Lower lobe of right lung (tissue), 2 donors: ENCODE data around the gene F5. TPM values are rescaled to one million over a fixed set of nuclear protein-coding genes. Genes with fewer than 3 reads are reported as not detected.

Experiments used
- ATAC-seq, 2 donors: fragments of 200-7000 bp; cut with Tn5 transposase; one replicate each; pipeline ENCODE4 v1.9.1; 2020 to 2022; ENCODE audit warnings: mild to moderate bottlenecking in 2 of 2, moderate library complexity in 2 of 2
- DNase-seq: peaks from one replicate; pipeline ENCODE4 v3.0.0-alpha.2; 2020
- H3K27ac ChIP-seq: fragments of 200-600 bp; one replicate; pipeline ENCODE4 v1.8.0; 2022
- H3K27me3 ChIP-seq: fragments of 200-600 bp; one replicate; pipeline ENCODE4 v1.8.0; 2022; ENCODE audit warnings: low read depth
- H3K36me3 ChIP-seq: fragments of 200-600 bp; one replicate; pipeline ENCODE4 v1.8.0; 2022; ENCODE audit warnings: mild to moderate bottlenecking
- H3K4me1 ChIP-seq: fragments of 200-600 bp; one replicate; pipeline ENCODE4 v1.8.0; 2022
- H3K4me3 ChIP-seq: fragments of 200-600 bp; one replicate; pipeline ENCODE4 v1.8.0; 2022; ENCODE audit warnings: mild to moderate bottlenecking
- H3K9me3 ChIP-seq: fragments of 200-600 bp; one replicate; pipeline ENCODE4 v1.8.0; 2022
- intact Hi-C: fragments of 100-400 bp; cut with DNase I; formaldehyde crosslinking; loops from one replicate; pipeline ENCODE4 v1.11.0; 2022
- total RNA-seq: library from RNA; stranded (reverse); fragmentation: NEBNext Ultra II Directional; extraction: Animal tissue kit (Norgen Biotek cat#: 25700); gene quantifications from one replicate; pipeline ENCODE4 v1.2.1, GENCODE V29; 2021
- TF ChIP-seq, protein P1 (sequence below): fragments of 200-600 bp; IDR thresholded peaks from one replicate; pipeline ENCODE4 v1.8.0; 2022; ENCODE audit warnings: antibody characterized with exemption, mild to moderate bottlenecking
- donor health status: DM: no; HTN: yes; CAD: no; lungs with severe emphysema.

F5 gene
- total RNA-seq, 1 donor from 2014 or later, result 4.2 TPM

DNA sequence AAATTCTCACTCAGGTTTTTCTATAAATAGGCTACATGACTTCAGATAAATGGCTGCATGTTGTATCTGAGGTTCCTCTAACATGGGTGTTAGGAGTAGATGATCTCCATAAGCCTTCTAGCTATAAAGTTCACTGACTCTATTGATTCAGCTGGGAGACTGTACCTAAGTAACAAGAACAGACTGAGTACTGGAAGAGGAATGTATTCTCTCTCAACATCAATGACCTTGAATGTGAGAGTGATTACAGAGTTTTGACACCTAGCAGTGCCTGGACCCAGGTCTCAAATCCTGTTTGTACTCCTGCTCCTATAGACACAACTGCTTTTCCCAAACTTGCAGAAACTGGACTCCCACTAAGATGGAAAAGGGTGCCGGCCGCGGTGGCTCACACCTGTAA is 91.9 kb downstream of the F5 start:
- DNase-seq (no peak), ATAC-seq (no peak)
- no peaks in the 10 kb centered on the region for H3K36me3 ChIP-seq
- H3K27me3 ChIP-seq, result no peaks in the 10 kb centered on the region
- H3K9me3 ChIP-seq, result no peaks in the 10 kb centered on the region
- H3K4me3 ChIP-seq, result no peak overlapping the region
- no peak overlapping the region for H3K27ac ChIP-seq
- intact Hi-C loops, result no loop called here
- TF ChIP-seq, protein P1, sequence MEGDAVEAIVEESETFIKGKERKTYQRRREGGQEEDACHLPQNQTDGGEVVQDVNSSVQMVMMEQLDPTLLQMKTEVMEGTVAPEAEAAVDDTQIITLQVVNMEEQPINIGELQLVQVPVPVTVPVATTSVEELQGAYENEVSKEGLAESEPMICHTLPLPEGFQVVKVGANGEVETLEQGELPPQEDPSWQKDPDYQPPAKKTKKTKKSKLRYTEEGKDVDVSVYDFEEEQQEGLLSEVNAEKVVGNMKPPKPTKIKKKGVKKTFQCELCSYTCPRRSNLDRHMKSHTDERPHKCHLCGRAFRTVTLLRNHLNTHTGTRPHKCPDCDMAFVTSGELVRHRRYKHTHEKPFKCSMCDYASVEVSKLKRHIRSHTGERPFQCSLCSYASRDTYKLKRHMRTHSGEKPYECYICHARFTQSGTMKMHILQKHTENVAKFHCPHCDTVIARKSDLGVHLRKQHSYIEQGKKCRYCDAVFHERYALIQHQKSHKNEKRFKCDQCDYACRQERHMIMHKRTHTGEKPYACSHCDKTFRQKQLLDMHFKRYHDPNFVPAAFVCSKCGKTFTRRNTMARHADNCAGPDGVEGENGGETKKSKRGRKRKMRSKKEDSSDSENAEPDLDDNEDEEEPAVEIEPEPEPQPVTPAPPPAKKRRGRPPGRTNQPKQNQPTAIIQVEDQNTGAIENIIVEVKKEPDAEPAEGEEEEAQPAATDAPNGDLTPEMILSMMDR, result no peak
- H3K4me1 ChIP-seq, result no peaks in the 10 kb centered on the region

DNA sequence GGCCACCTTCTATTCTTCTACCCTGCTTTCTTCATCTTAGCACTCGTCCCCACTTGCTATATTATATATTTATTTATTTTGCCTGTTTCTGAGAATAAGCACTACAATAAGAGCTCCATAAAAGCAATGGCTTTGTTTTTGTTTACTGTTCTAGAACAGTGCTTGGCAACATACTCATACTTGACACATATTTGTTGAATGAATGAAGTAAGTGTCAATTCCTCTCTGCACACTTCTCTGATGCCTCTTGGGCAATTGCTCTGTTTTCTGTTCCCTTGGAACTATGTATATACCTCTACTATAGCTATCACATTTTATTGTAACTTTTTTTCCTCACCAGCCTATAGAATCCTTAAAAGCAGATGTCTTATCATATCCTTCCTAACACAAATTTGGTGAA is 93.0 kb downstream of the F5 start:
- ATAC-seq (no peak), DNase-seq (no peak)
- Histone ChIP-seq H3K4me3 (no peak overlapping the region), H3K4me1 (no peaks in the 10 kb centered on the region), H3K36me3 (no peaks in the 10 kb centered on the region), H3K9me3 (no peaks in the 10 kb centered on the region), H3K27me3 (no peaks in the 10 kb centered on the region), H3K27ac (no peak overlapping the region)
- TF ChIP-seq, protein P1, result no peak
- intact Hi-C loops, result no loop called here

- TF ChIP-seq, protein P1, result no peak
- Histone ChIP-seq H3K4me1 (peaks cover 3% of the 10 kb centered on the region), H3K36me3 (no peaks in the 10 kb centered on the region), H3K27ac (no peak overlapping the region), H3K9me3 (no peaks in the 10 kb centered on the region), H3K4me3 (no peak overlapping the region), H3K27me3 (no peaks in the 10 kb centered on the region)
- DNase-seq (no peak), ATAC-seq (peak in 1 of 2 donors; percentile 51)
- intact Hi-C loops, result no loop called here
Observed at GRCh38 chr1:169491845-169492281, 94.4 kb downstream of the F5 start.

DNA sequence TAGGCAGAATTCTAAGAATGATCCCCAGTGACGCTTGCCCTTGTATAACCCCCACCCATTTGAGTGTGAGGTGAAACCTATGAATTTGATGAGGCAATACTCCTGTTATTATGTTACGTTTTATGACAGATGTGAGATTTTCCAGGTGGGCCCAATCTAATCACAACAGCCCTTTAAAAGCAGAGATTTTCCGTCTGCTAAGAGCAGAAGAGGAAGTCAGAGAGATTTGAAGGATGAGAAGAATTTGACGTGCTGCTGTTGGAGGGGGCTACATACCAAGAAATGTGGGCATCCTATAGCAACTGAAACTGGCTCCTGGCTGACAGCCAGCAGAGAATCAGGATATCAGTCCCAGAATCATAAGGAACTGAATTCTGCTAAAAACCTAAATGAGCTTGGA is 98.1 kb downstream of the F5 start:
- TF ChIP-seq, protein P1, result no peak
- DNase-seq, result no peak
- Histone ChIP-seq H3K9me3 (no peaks in the 10 kb centered on the region), H3K27ac (no peak overlapping the region), H3K4me3 (no peak overlapping the region), H3K27me3 (no peaks in the 10 kb centered on the region), H3K4me1 (peaks cover 24% of the 10 kb centered on the region), H3K36me3 (no peaks in the 10 kb centered on the region)
- intact Hi-C loops, result no loop called here
- ATAC-seq, result no peak

DNA sequence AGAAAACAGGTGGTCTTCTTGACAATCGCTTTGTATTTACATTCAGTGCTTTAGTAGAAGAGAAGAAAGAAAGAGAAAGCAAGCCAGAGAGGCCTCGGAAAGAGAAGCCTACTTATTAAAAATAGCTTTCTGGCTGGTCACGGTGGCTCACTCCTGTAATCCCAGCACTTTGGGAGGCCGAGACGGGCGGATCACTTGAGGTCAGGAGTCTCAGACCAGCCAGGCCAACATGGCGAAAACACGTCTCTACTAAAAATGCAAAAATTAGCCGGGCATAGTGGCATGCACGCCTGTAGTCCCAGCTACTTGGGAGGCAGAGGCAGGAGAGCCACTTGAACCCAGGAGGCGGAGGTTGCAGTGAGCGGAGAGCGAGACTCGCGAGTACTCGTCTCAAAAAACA is 98.7 kb downstream of the F5 start:
- no peak for DNase-seq
- ATAC-seq, result no peak

More for the DNA sequence above, 98.7 kb downstream of the F5 start:
- peaks cover 30% of the 10 kb centered on the region for H3K4me1 ChIP-seq
- TF ChIP-seq, protein P1, result no peak
- H3K4me3 ChIP-seq, result no peak overlapping the region
- H3K27me3 ChIP-seq, result no peaks in the 10 kb centered on the region
- intact Hi-C loops, result no loop called here
- H3K36me3 ChIP-seq, result no peaks in the 10 kb centered on the region
- H3K27ac ChIP-seq, result no peak overlapping the region
- no peaks in the 10 kb centered on the region for H3K9me3 ChIP-seq
